ENCODE measurements around the gene WDR17. TPM values are rescaled to one million over a fixed set of nuclear protein-coding genes. Genes with fewer than 3 reads are reported as not detected.

The WDR17 gene
- total and polyA plus RNA-seq, 2 of the 13 experiments (the other 11 are each of a cell fraction or from before 2014, with no cell fraction given): not detected

GRCh38 chr4:176123710-176124407 lies 58.2 kb downstream of the WDR17 start:
- Histone ChIP-seq H3K9ac (ENCODE audit: insufficient read depth, low read depth, low read length) (no peak overlapping the region), H2AFZ (ENCODE audit: low read length) (no peak overlapping the region), H3K27me3 (ENCODE audit: control insufficient read depth in 1 of 2, insufficient read depth in 2 of 2, low read length in 2 of 2) (no peaks in the 10 kb centered on the region), H3K4me1 (ENCODE audit: insufficient read depth, low read length) (no peaks in the 10 kb centered on the region), H3K4me3 (replicated peaks in 1 of 3; ENCODE audit: insufficient read depth in 1 of 3, low read depth in 2 of 3, low read length in 3 of 3) (no peak overlapping the region), H3K36me3 (replicated peaks in 1 of 2; ENCODE audit: control insufficient read depth in 1 of 2, insufficient read depth in 2 of 2, low read length in 2 of 2) (no peaks in the 10 kb centered on the region), H3K79me2 (ENCODE audit: insufficient read depth, low read length) (no peaks in the 10 kb centered on the region), H4K20me1 (ENCODE audit: insufficient read depth, low read length) (no peaks in the 10 kb centered on the region), H3K4me2 (ENCODE audit: low read depth, low read length) (no peak overlapping the region), H3K27ac (ENCODE audit: extremely low read length, insufficient read depth, low read length) (no peak overlapping the region), H3K9me3 (ENCODE audit: low read length) (no peaks in the 10 kb centered on the region)
- BruUV-seq (replicated peaks): no TSS peak
- FAIRE-seq (peak; percentile 53), DNase-seq (ENCODE audit: low spot score) (peak; percentile 24), ATAC-seq (peak; percentile 94)
- in situ Hi-C loops (cut with HindIII; ENCODE audit: extremely low pct_ligation_motif_present, low pct_unique_long_range_greater_than_20kb) (no loop called here), intact Hi-C loops (cut with micrococcal nuclease; ENCODE audit: unreplicated experiment) (loop anchor here (1.0 kb wide), 1 partner anchor 177 kb away; no protein-coding TSS in a partner anchor)
- POLR2A ChIA-PET: no interaction called here
- CTCF ChIA-PET (ENCODE audit: low intra/inter-chr PET ratio, low total read pairs): no interaction called here
- no peak for TF ChIP-seq ATAD3A (CRISPR knock-in tag; IDR thresholded peaks at IDR 0.05)
- peak; percentile 51 for TF ChIP-seq CTCF (CRISPR knock-in tag; IDR thresholded peaks at IDR 0.05)
- no peak for TF ChIP-seq ZNF691 (CRISPR knock-in tag; IDR thresholded peaks at IDR 0.05; ENCODE audit: borderline replicate concordance, low read depth)
- no peak for TF ChIP-seq KAT7 (CRISPR knock-in tag; IDR thresholded peaks at IDR 0.05; ENCODE audit: borderline replicate concordance)
- TF ChIP-seq ZMYM2 (CRISPR knock-in tag; IDR thresholded peaks at IDR 0.05): no peak
- TF ChIP-seq ATF7-NPFF (CRISPR knock-in tag; IDR thresholded peaks at IDR 0.05; ENCODE audit: low read depth): no peak
- TF ChIP-seq SMC3 (IDR thresholded peaks at IDR 0.05; ENCODE audit: low read length): peak; percentile 38
- no peak for TF ChIP-seq ZNF367 (CRISPR knock-in tag; IDR thresholded peaks at IDR 0.05; ENCODE audit: borderline replicate concordance)
- TF ChIP-seq SRY (CRISPR knock-in tag; IDR thresholded peaks at IDR 0.05): no peak
- no peak for TF ChIP-seq GABPA (IDR thresholded peaks at IDR 0.05; ENCODE audit: low read depth, low read length)
- TF ChIP-seq GABPA (CRISPR knock-in tag; IDR thresholded peaks at IDR 0.05; ENCODE audit: low read depth): no peak
- TF ChIP-seq STAG1 (CRISPR knock-in tag; IDR thresholded peaks at IDR 0.05): peak; percentile 22; the same call in 1 of the 2 replicates
- 29% methylated on average over 4 of the region's 4 CpGs for WGBS (ENCODE audit: low lambda C conversion rate)
